H9 (cell line): ENCODE measurements around the gene CTSL. TPM values are rescaled to one million over a fixed set of nuclear protein-coding genes. Genes with fewer than 3 reads are reported as not detected.

ENCODE experiments used
- DNase-seq: peaks from one replicate; pipeline ENCODE4 v3.0.0-alpha.2; 2017
- H2AFZ ChIP-seq: one replicate; pipeline ENCODE4 v1.6.1; 2013; ENCODE audit warnings: mild to moderate bottlenecking, low read length, control low read depth, moderate library complexity
- H2AK5ac ChIP-seq: 2 replicates; pipeline ENCODE4 v1.6.1; 2013; ENCODE audit warnings: low read length, control low read depth, mixed read lengths; ENCODE audit not compliant: insufficient read length
- H2BK120ac ChIP-seq: one replicate; pipeline ENCODE4 v1.6.1; 2013; ENCODE audit warnings: low read depth, mild to moderate bottlenecking, low read length, control low read depth, inconsistent platforms; ENCODE audit not compliant: poor library complexity, severe bottlenecking
- H2BK12ac ChIP-seq: 2 replicates; pipeline ENCODE4 v1.6.1; 2013; ENCODE audit warnings: low read length, control low read depth, mixed read lengths, low read depth; ENCODE audit not compliant: insufficient read length
- H2BK15ac ChIP-seq: 2 replicates; pipeline ENCODE4 v1.6.1; 2013; ENCODE audit warnings: low read depth, low read length, control low read depth
- H2BK20ac ChIP-seq: one replicate; pipeline ENCODE4 v1.6.1; 2013; ENCODE audit warnings: low read depth, mild to moderate bottlenecking, low read length, control low read depth, inconsistent platforms; ENCODE audit not compliant: poor library complexity, severe bottlenecking
- H2BK5ac ChIP-seq: 2 replicates; pipeline ENCODE4 v1.6.1; 2013; ENCODE audit warnings: low read length, control low read depth, mixed read lengths; ENCODE audit not compliant: insufficient read length
- H3K14ac ChIP-seq: 2 replicates; pipeline ENCODE4 v1.6.1; 2013; ENCODE audit warnings: low read length, control low read depth; ENCODE audit not compliant: insufficient read depth
- H3K18ac ChIP-seq: 2 replicates; pipeline ENCODE4 v1.6.1; 2013; ENCODE audit warnings: low read depth, mild to moderate bottlenecking, mixed read lengths, low read length, control low read depth; ENCODE audit not compliant: insufficient read length
- H3K23ac ChIP-seq: 2 replicates; pipeline ENCODE4 v1.6.1; 2013; ENCODE audit warnings: low read length, control low read depth, mixed read lengths, low read depth; ENCODE audit not compliant: insufficient read length
- H3K23me2 ChIP-seq: 2 replicates; pipeline ENCODE4 v1.6.1; 2013; ENCODE audit warnings: low read depth, mild to moderate bottlenecking, mixed read lengths, low read length, control low read depth; ENCODE audit not compliant: insufficient read length, poor library complexity, severe bottlenecking
- H3K27ac ChIP-seq: 2 replicates; pipeline ENCODE4 v1.5.1; 2013; ENCODE audit warnings: low read length, control low read depth, mixed read lengths, low read depth; ENCODE audit not compliant: insufficient read length
- H3K27me3 ChIP-seq: 2 replicates; pipeline ENCODE4 v1.6.1; 2013; ENCODE audit warnings: low read length, control low read depth, inconsistent platforms; ENCODE audit not compliant: insufficient read depth
- H3K4ac ChIP-seq: 2 replicates; pipeline ENCODE4 v1.6.1; 2013; ENCODE audit warnings: low read depth, mild to moderate bottlenecking, control low read depth, inconsistent platforms, low read length, moderate library complexity
- H3K4me1 ChIP-seq: 2 replicates; pipeline ENCODE4 v1.6.1; 2013; ENCODE audit warnings: low read length, control low read depth, inconsistent platforms; ENCODE audit not compliant: insufficient read depth
- H3K4me2 ChIP-seq: 2 replicates; pipeline ENCODE4 v1.6.1; 2013; ENCODE audit warnings: low read length, control low read depth, mixed read lengths; ENCODE audit not compliant: insufficient read length, insufficient read depth
- H3K56ac ChIP-seq: 2 replicates; pipeline ENCODE4 v1.6.1; 2013; ENCODE audit warnings: low read depth, mild to moderate bottlenecking, mixed read lengths, low read length, control low read depth; ENCODE audit not compliant: insufficient read length
- H3K79me1 ChIP-seq: 2 replicates; pipeline ENCODE4 v1.6.1; 2013; ENCODE audit warnings: low read depth, mild to moderate bottlenecking, moderate library complexity, low read length, control low read depth, inconsistent platforms; ENCODE audit not compliant: insufficient read depth, poor library complexity, severe bottlenecking
- H3K79me2 ChIP-seq: 2 replicates; pipeline ENCODE4 v1.6.1; 2013; ENCODE audit warnings: low read length, control low read depth, inconsistent platforms; ENCODE audit not compliant: insufficient read depth
- H3K9ac ChIP-seq: 2 replicates; pipeline ENCODE4 v1.6.1; 2013; ENCODE audit warnings: low read length, control low read depth, mixed read lengths; ENCODE audit not compliant: insufficient read length; ENCODE audit errors: extremely low read depth
- H3K9me3 ChIP-seq: one replicate; pipeline ENCODE4 v1.6.1; 2013; ENCODE audit warnings: low read depth, low read length, inconsistent platforms; ENCODE audit not compliant: control insufficient read depth
- H3T11ph ChIP-seq: one replicate; pipeline ENCODE4 v1.6.1; 2013; ENCODE audit warnings: mild to moderate bottlenecking, low read length, control low read depth, inconsistent platforms
- H4K20me1 ChIP-seq: one replicate; pipeline ENCODE4 v1.6.1; 2013; ENCODE audit not compliant: control insufficient read depth, insufficient read length, insufficient read depth
- H4K5ac ChIP-seq: 2 replicates; pipeline ENCODE4 v1.6.1; 2013; ENCODE audit warnings: low read depth, mild to moderate bottlenecking, mixed read lengths, low read length, control low read depth; ENCODE audit not compliant: insufficient read length
- H4K8ac ChIP-seq: replicated peaks from 2 replicates; pipeline ENCODE4 v1.6.1; 2013; ENCODE audit warnings: low read length, control low read depth, mixed read lengths, low read depth; ENCODE audit not compliant: insufficient read length
- H4K91ac ChIP-seq: 2 replicates; pipeline ENCODE4 v1.6.1; 2013; ENCODE audit warnings: low read depth, mild to moderate bottlenecking, moderate library complexity, mixed read lengths, low read length, control low read depth; ENCODE audit not compliant: insufficient read length
- H3K27ac Mint-ChIP-seq, 3 experiments: 2 replicates in 2 of 3; 3 replicates in 1 of 3; pipeline ENCODE4 v1.8.0; 2020 to 2021; ENCODE audit warnings: mixed read lengths in 3 of 3, mild to moderate bottlenecking in 1 of 3, moderate library complexity in 1 of 3
- H3K27me3 Mint-ChIP-seq: 2 replicates; pipeline ENCODE4 v1.8.0; 2021; ENCODE audit warnings: low read depth, mild to moderate bottlenecking, moderate library complexity, mixed read lengths
- H3K36me3 Mint-ChIP-seq, 3 experiments: 2 replicates in 2 of 3; 3 replicates in 1 of 3; pipeline ENCODE4 v1.8.0; 2020 to 2021; ENCODE audit warnings: low read depth in 3 of 3, mixed read lengths in 3 of 3; ENCODE audit not compliant: insufficient read depth in 1 of 3
- H3K4me1 Mint-ChIP-seq, 2 experiments: 2 replicates each; pipeline ENCODE4 v1.8.0; 2020; ENCODE audit warnings: mixed read lengths in 2 of 2
- H3K4me3 Mint-ChIP-seq, 2 experiments: 2 replicates in 1 of 2; 3 replicates in 1 of 2; pipeline ENCODE4 v1.8.0; 2020 to 2021; ENCODE audit warnings: mild to moderate bottlenecking in 2 of 2, mixed read lengths in 2 of 2, moderate library complexity in 1 of 2
- H3K9me3 Mint-ChIP-seq, 2 experiments: 2 replicates in 1 of 2; 3 replicates in 1 of 2; pipeline ENCODE4 v1.8.0; 2020; ENCODE audit warnings: mild to moderate bottlenecking in 2 of 2, mixed read lengths in 2 of 2, moderate library complexity in 1 of 2
- WGBS: extraction: QIAGEN DNeasy Blood & Tissue Kit; methylation state at CpG from one replicate; pipeline ENCODE4 v1.1.7; 2013; ENCODE audit warnings: missing lambda C conversion rate, low lambda C conversion rate, mixed read lengths; ENCODE audit not compliant: insufficient read length; ENCODE audit errors: extremely low coverage; 5-methylcytosine and 5-hydroxymethylcytosine counted together
- total RNA-seq: library from RNA; stranded (reverse); gene quantifications from 2 replicates; pipeline ENCODE4 v1.2.1, GENCODE V29; 2021
- TF ChIP-seq, protein P1 (sequence below): fragments of 200-600 bp; sonication (generic); conservative IDR thresholded peaks from 3 replicates; pipeline ENCODE4 v1.8.0; 2021; ENCODE audit warnings: antibody characterized with exemption, mild to moderate bottlenecking

The CTSL gene
- total RNA-seq, 1 experiment from 2014 or later: 28.9 TPM

- Histone ChIP-seq H3K27me3 (no peaks in the 10 kb centered on the region), H2BK12ac (no peak overlapping the region), H4K5ac (no peak overlapping the region), H2BK120ac (no peak overlapping the region), H3K9me3 (peaks cover 4% of the 10 kb centered on the region), H2AFZ (no peak overlapping the region), H2AK5ac (no peak overlapping the region), H3K4me2 (no peak overlapping the region), H4K8ac (no peak overlapping the region), H2BK15ac (no peak overlapping the region), H3K4ac (no peak overlapping the region), H2BK5ac (no peak overlapping the region), H3K23me2 (no peaks in the 10 kb centered on the region), H3K23ac (no peak overlapping the region), H3K56ac (no peak overlapping the region), H3T11ph (no peak overlapping the region), H3K9ac (no peak overlapping the region), H2BK20ac (no peak overlapping the region), H3K79me2 (no peaks in the 10 kb centered on the region), H3K14ac (no peak overlapping the region), H3K27ac (no peak overlapping the region), H4K91ac (no peak overlapping the region), H3K18ac (no peak overlapping the region), H3K79me1 (no peaks in the 10 kb centered on the region), H3K4me1 (no peaks in the 10 kb centered on the region; the same call in 1 of the 2 replicates), H4K20me1 (no peaks in the 10 kb centered on the region)
- Mint-ChIP-seq H3K27ac (peak overlapping the region in 1 of 3 experiments; percentile 52; a peak in 1 of 7 replicates), H3K27me3 (peaks cover 2% of the 10 kb centered on the region; the same call in 1 of the 2 replicates), H3K4me3 (no peak overlapping the region), H3K36me3 (peaks cover 0 to 6% (median 1%) of the 10 kb centered on the region in 3 experiments; a peak in 3 of 7 replicates), H3K9me3 (peaks cover 12 to 13% of the 10 kb centered on the region in 2 experiments), H3K4me1 (peaks cover 5 to 7% of the 10 kb centered on the region in 2 experiments)
- no CpG with 5 or more reads among the region's 1 CpG for WGBS
- TF ChIP-seq, protein P1, sequence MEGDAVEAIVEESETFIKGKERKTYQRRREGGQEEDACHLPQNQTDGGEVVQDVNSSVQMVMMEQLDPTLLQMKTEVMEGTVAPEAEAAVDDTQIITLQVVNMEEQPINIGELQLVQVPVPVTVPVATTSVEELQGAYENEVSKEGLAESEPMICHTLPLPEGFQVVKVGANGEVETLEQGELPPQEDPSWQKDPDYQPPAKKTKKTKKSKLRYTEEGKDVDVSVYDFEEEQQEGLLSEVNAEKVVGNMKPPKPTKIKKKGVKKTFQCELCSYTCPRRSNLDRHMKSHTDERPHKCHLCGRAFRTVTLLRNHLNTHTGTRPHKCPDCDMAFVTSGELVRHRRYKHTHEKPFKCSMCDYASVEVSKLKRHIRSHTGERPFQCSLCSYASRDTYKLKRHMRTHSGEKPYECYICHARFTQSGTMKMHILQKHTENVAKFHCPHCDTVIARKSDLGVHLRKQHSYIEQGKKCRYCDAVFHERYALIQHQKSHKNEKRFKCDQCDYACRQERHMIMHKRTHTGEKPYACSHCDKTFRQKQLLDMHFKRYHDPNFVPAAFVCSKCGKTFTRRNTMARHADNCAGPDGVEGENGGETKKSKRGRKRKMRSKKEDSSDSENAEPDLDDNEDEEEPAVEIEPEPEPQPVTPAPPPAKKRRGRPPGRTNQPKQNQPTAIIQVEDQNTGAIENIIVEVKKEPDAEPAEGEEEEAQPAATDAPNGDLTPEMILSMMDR: no peak
- no peak for DNase-seq
Observed at GRCh38 chr9:87748881-87749280, 23.0 kb downstream of the CTSL start.
